Measurements from ENCODE around the gene LHFPL4.

GRCh38 chr3:9600597-9600996, 47.0 kb upstream of the LHFPL4 start:
- TF ChIP-seq EP300 (IDR thresholded peaks at IDR 0.05; ENCODE audit: borderline replicate concordance) (no peak), MAX (IDR thresholded peaks at IDR 0.05) (no peak)

Data from Ishikawa (cell line).